ENCODE measurements around the gene PHLDB3.

PHLDB3 gene

DNA sequence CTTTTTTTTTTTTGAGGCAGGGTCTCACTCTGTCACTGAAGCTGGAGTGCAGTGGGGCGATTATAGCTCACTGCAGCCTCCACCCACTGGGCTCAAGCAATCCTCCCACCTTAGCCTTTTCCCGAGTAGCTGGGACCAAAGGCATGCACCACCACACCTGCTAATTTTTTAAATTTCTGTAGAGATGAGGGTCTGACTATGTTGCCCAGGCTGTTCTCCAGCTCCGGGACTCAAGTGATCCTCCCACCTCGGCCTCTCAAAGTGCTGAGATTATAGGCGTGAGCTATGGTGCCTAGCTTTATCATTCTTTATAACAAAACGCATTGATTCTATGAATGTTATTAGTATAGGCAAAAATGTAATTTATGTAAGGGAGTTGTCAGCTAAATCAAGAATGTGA, 21.3 kb downstream of the PHLDB3 start:
- Histone ChIP-seq H3K4me3 (ENCODE audit: low read depth in 1 of 2, low read length in 2 of 2) (no peak overlapping the region), H3K9me3 (ENCODE audit: control insufficient read depth in 1 of 2, low read length in 2 of 2) (no peaks in the 10 kb centered on the region), H3K27me3 (ENCODE audit: control insufficient read depth in 1 of 2, insufficient read depth in 2 of 2, low read length in 2 of 2) (no peaks in the 10 kb centered on the region), H3K4me1 (ENCODE audit: control insufficient read depth in 1 of 2, insufficient read depth in 2 of 2, low read length in 2 of 2) (no peaks in the 10 kb centered on the region), H3K36me3 (ENCODE audit: control insufficient read depth in 1 of 2, insufficient read depth in 2 of 2, low read length in 2 of 2) (peaks cover 6 to 9% of the 10 kb centered on the region in 2 donors), H3K9ac (ENCODE audit: low read depth in 1 of 2, low read length in 2 of 2) (no peak overlapping the region), H3K27ac (ENCODE audit: low read depth, low read length) (no peak overlapping the region)

DNA sequence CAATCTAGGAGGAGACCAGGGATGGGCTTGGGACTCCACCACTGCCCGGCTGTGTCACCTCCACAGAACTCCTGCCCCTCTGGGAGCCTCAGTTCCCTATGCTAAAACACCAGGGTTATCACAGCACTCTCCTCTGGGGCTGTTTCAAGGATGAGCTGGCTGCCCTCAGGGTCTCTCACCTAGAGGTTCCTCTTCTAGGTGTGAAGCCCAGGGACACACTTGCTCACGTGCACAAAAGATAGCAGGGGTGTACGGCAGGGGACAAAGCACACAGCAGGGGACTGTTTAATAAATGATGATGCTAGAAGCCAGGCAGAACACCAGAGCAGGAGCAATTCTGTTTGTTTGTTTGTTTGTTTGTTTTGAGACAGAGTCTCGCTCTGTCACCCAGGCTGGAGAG, 22.4 kb downstream of the PHLDB3 start:
- H3K9ac ChIP-seq (ENCODE audit: low read depth in 1 of 2, low read length in 2 of 2), result no peak overlapping the region
- H3K4me1 ChIP-seq (ENCODE audit: control insufficient read depth in 1 of 2, insufficient read depth in 2 of 2, low read length in 2 of 2), result no peaks in the 10 kb centered on the region
- no peak overlapping the region for H3K4me3 ChIP-seq (ENCODE audit: low read depth in 1 of 2, low read length in 2 of 2)
- no peaks in the 10 kb centered on the region for H3K9me3 ChIP-seq (ENCODE audit: control insufficient read depth in 1 of 2, low read length in 2 of 2)
- no peaks in the 10 kb centered on the region for H3K27me3 ChIP-seq (ENCODE audit: control insufficient read depth in 1 of 2, insufficient read depth in 2 of 2, low read length in 2 of 2)
- H3K27ac ChIP-seq (ENCODE audit: low read depth, low read length), result no peak overlapping the region
- peaks cover 6 to 9% of the 10 kb centered on the region in 2 donors for H3K36me3 ChIP-seq (ENCODE audit: control insufficient read depth in 1 of 2, insufficient read depth in 2 of 2, low read length in 2 of 2)

DNA sequence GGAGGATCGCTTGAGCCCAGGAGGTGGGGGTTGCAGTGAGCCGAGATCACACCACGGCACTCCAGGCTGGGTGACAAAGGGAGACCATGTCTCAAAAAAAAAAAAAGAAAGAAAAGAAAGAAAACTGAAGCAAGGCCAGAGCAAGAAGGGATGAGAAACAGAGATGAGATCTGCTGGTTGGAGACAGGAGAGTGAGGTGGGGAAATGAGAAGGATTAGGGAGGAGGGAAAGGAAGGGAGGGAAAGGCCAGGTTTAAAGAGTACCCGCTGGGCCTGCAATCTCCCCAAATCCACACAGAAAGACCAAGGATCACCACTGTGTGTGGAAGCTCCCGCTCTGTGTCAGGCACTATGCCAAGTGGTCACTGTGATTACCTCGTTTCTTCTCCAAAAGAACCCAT, 22.8 kb downstream of the PHLDB3 start:
- Histone ChIP-seq H3K9ac (ENCODE audit: low read depth in 1 of 2, low read length in 2 of 2) (no peak overlapping the region), H3K4me3 (ENCODE audit: low read depth in 1 of 2, low read length in 2 of 2) (no peak overlapping the region), H3K27me3 (ENCODE audit: control insufficient read depth in 1 of 2, insufficient read depth in 2 of 2, low read length in 2 of 2) (no peaks in the 10 kb centered on the region), H3K27ac (ENCODE audit: low read depth, low read length) (no peak overlapping the region), H3K36me3 (ENCODE audit: control insufficient read depth in 1 of 2, insufficient read depth in 2 of 2, low read length in 2 of 2) (peaks cover 6 to 9% of the 10 kb centered on the region in 2 donors), H3K9me3 (ENCODE audit: control insufficient read depth in 1 of 2, low read length in 2 of 2) (no peaks in the 10 kb centered on the region), H3K4me1 (ENCODE audit: control insufficient read depth in 1 of 2, insufficient read depth in 2 of 2, low read length in 2 of 2) (no peaks in the 10 kb centered on the region)

DNA sequence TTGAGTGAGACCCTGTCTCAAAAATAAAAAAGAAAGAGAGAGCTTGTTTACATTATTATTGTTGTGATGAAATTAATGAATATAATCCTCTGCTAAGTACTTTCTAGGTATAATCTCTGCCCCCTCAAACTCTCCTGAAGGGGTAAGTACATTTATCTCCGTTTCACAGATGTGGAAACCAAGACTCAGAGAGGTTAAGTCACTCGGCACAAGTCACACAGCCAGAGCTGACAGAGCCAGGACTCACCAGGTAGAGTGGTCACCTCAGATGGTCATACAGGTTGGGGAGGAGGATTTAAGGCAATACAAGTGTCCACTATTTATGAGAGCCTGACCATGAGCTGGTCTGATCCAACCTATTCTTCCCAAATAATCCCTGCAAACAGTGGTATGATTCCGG, 24.0 kb downstream of the PHLDB3 start:
- H3K27me3 ChIP-seq (ENCODE audit: control insufficient read depth in 1 of 2, insufficient read depth in 2 of 2, low read length in 2 of 2), result no peaks in the 10 kb centered on the region
- no peaks in the 10 kb centered on the region for H3K4me1 ChIP-seq (ENCODE audit: control insufficient read depth in 1 of 2, insufficient read depth in 2 of 2, low read length in 2 of 2)
- H3K4me3 ChIP-seq (ENCODE audit: low read depth in 1 of 2, low read length in 2 of 2), result no peak overlapping the region
- H3K9ac ChIP-seq (ENCODE audit: low read depth in 1 of 2, low read length in 2 of 2), result no peak overlapping the region
- no peaks in the 10 kb centered on the region for H3K9me3 ChIP-seq (ENCODE audit: control insufficient read depth in 1 of 2, low read length in 2 of 2)
- peaks cover 6 to 9% of the 10 kb centered on the region in 2 donors for H3K36me3 ChIP-seq (ENCODE audit: control insufficient read depth in 1 of 2, insufficient read depth in 2 of 2, low read length in 2 of 2)
- no peak overlapping the region for H3K27ac ChIP-seq (ENCODE audit: low read depth, low read length)

DNA sequence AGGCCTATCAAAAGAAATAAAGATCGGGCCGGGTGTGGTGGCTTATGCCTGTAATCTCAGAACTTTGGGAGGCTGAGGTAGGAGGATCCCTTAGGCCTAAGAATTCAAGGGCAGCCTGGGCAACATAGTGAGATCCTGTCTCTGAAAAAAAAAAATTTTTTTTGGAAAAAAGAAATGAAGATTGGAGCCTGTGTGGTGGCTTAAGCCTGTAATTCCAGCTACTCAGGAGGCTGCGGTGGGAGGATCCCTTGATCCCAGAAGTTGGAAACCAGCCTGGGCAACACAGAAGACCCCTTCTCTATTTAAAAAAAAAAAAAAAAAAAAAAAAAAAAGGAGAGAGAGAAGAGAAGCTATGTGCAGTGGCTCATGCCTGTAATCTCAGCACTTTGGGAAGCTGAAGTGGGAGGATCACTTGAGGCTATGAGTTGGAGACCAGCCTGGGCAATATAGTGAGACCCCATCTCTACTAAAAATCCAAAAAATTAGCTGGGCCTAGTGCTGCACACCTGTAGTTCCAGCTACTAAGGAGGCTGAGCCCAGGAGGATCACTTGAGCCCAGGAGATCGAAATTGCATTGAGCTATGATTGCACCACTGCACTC, 24.5 kb downstream of the PHLDB3 start:
- Histone ChIP-seq H3K36me3 (ENCODE audit: control insufficient read depth in 1 of 2, insufficient read depth in 2 of 2, low read length in 2 of 2) (peaks cover 6 to 9% of the 10 kb centered on the region in 2 donors), H3K27ac (ENCODE audit: low read depth, low read length) (no peak overlapping the region), H3K9ac (ENCODE audit: low read depth in 1 of 2, low read length in 2 of 2) (no peak overlapping the region), H3K4me1 (ENCODE audit: control insufficient read depth in 1 of 2, insufficient read depth in 2 of 2, low read length in 2 of 2) (no peaks in the 10 kb centered on the region), H3K27me3 (ENCODE audit: control insufficient read depth in 1 of 2, insufficient read depth in 2 of 2, low read length in 2 of 2) (no peaks in the 10 kb centered on the region), H3K4me3 (ENCODE audit: low read depth in 1 of 2, low read length in 2 of 2) (no peak overlapping the region), H3K9me3 (ENCODE audit: control insufficient read depth in 1 of 2, low read length in 2 of 2) (no peaks in the 10 kb centered on the region)

DNA sequence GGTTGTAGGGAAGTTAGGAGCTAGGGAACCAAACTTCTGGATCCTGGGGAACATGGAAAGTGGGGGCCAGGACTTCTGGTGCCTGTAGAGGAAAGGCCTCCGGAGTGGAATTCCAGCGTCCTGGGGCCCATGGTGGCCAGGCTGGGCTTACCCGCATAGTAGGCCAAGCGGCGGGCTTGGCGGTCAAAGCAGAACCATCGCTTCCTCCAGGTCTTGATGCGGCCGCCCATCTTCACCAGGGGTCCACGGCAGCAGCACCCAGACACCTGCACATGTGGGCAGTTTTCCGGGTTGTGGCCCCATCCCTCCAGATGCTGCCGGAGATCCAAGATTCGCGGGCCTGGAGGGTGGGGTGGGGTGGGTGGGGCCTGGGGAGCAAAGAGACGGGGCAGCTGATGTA, 25.3 kb downstream of the PHLDB3 start:
- Histone ChIP-seq H3K27me3 (ENCODE audit: control insufficient read depth in 1 of 2, insufficient read depth in 2 of 2, low read length in 2 of 2) (no peaks in the 10 kb centered on the region), H3K4me3 (ENCODE audit: low read depth in 1 of 2, low read length in 2 of 2) (no peak overlapping the region), H3K27ac (ENCODE audit: low read depth, low read length) (no peak overlapping the region), H3K4me1 (ENCODE audit: control insufficient read depth in 1 of 2, insufficient read depth in 2 of 2, low read length in 2 of 2) (peaks cover 0 to 4% of the 10 kb centered on the region in 2 donors), H3K9me3 (ENCODE audit: control insufficient read depth in 1 of 2, low read length in 2 of 2) (no peaks in the 10 kb centered on the region), H3K9ac (ENCODE audit: low read depth in 1 of 2, low read length in 2 of 2) (no peak overlapping the region), H3K36me3 (ENCODE audit: control insufficient read depth in 1 of 2, insufficient read depth in 2 of 2, low read length in 2 of 2) (peaks cover 6 to 9% of the 10 kb centered on the region in 2 donors)

DNA sequence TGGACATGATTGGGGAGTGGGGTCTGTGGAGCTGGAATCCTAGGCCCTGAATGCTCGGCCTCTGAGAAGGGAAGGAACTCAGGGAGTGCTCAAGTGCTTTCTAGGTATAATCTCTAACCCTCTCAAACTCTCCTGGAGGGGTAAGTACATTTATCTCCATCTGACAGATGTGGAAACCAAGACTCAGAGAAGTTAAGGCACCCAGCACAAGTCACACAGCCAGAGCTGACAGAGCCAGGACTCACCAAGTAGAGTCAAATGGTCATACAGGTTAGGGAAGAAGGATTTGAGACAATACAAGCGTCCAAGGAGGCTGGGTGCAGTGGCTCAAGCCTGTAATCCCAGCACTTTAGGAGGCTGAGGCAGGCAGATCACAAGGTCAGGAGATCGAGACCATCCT, 26.2 kb downstream of the PHLDB3 start:
- H3K4me3 ChIP-seq (ENCODE audit: low read depth in 1 of 2, low read length in 2 of 2), result no peak overlapping the region
- H3K36me3 ChIP-seq (ENCODE audit: control insufficient read depth in 1 of 2, insufficient read depth in 2 of 2, low read length in 2 of 2), result peaks cover 4 to 6% of the 10 kb centered on the region in 2 donors
- H3K9me3 ChIP-seq (ENCODE audit: control insufficient read depth in 1 of 2, low read length in 2 of 2), result no peaks in the 10 kb centered on the region
- H3K27me3 ChIP-seq (ENCODE audit: control insufficient read depth in 1 of 2, insufficient read depth in 2 of 2, low read length in 2 of 2), result no peaks in the 10 kb centered on the region
- H3K4me1 ChIP-seq (ENCODE audit: control insufficient read depth in 1 of 2, insufficient read depth in 2 of 2, low read length in 2 of 2), result peaks cover 0 to 4% of the 10 kb centered on the region in 2 donors
- H3K9ac ChIP-seq (ENCODE audit: low read depth in 1 of 2, low read length in 2 of 2), result no peak overlapping the region
- no peak overlapping the region for H3K27ac ChIP-seq (ENCODE audit: low read depth, low read length)

DNA sequence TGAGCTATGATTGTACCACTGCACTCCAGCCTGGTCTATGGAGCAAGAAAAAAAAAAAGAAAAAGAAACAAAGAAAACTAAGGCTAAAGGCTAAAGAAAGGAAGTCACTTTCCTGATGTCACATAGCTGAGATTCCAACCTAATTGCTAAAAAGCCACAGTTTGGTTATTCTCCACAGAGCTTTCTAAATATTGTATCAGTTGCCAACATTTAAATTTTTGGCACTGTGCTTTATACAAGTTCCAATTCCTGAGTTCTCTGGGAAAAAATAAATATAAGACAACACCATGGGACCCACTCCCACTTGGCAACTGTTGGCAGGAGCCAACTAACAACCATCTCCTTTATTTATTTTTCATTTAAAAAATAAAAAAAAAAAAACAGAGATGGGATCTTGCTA, 27.9 kb downstream of the PHLDB3 start:
- Histone ChIP-seq H3K36me3 (ENCODE audit: control insufficient read depth in 1 of 2, insufficient read depth in 2 of 2, low read length in 2 of 2) (peaks cover 4 to 6% of the 10 kb centered on the region in 2 donors), H3K27me3 (ENCODE audit: control insufficient read depth in 1 of 2, insufficient read depth in 2 of 2, low read length in 2 of 2) (no peaks in the 10 kb centered on the region), H3K4me1 (ENCODE audit: control insufficient read depth in 1 of 2, insufficient read depth in 2 of 2, low read length in 2 of 2) (peaks cover 0 to 4% of the 10 kb centered on the region in 2 donors), H3K4me3 (ENCODE audit: low read depth in 1 of 2, low read length in 2 of 2) (no peak overlapping the region), H3K9ac (ENCODE audit: low read depth in 1 of 2, low read length in 2 of 2) (no peak overlapping the region), H3K27ac (ENCODE audit: low read depth, low read length) (no peak overlapping the region), H3K9me3 (ENCODE audit: control insufficient read depth in 1 of 2, low read length in 2 of 2) (no peaks in the 10 kb centered on the region)

DNA sequence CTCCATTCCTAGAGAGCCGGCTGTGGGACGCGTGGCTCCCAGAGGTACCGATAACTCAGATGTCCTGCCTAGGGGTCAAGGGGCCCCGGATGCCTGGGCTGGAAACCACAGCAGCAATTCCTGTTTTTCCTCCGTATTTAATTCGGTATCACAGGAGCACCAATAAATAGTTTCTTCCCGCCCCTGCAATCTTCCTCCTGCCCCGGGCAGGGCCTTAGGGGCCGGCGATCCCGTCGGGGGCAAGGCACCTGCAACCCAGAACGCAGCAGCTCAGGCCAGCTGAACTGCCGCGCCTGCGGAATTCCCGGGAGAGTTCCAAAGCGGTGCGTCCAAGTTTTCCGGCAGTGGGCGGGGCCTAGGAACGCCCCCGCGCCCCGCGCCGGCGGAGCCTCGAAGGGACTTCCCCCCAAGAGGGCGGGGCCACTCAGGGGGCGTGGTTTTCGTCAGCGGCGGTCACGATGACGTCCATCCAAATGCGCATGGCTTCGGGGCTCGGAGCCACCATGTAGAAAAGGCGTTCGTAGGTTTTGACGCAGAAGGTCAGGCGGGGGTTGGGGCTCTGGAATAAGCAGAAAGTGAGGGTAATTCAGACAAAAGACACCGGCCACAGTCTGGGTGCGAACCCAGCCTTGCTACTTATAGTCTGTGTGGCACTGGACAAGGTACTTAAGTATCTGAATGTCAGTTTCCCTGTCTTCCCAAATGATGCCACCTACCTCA, 29.4 kb downstream of the PHLDB3 start:
- Histone ChIP-seq H3K36me3 (ENCODE audit: control insufficient read depth in 1 of 2, insufficient read depth in 2 of 2, low read length in 2 of 2) (no peaks in the 10 kb centered on the region), H3K4me3 (ENCODE audit: low read depth in 1 of 2, low read length in 2 of 2) (peak overlapping the region; percentile 61 to 67), H3K4me1 (ENCODE audit: control insufficient read depth in 1 of 2, insufficient read depth in 2 of 2, low read length in 2 of 2) (peaks cover 0 to 4% of the 10 kb centered on the region in 2 donors), H3K27ac (ENCODE audit: low read depth, low read length) (no peak overlapping the region), H3K27me3 (ENCODE audit: control insufficient read depth in 1 of 2, insufficient read depth in 2 of 2, low read length in 2 of 2) (no peaks in the 10 kb centered on the region), H3K9ac (ENCODE audit: low read depth in 1 of 2, low read length in 2 of 2) (peak overlapping the region; percentile 41 to 71), H3K9me3 (ENCODE audit: control insufficient read depth in 1 of 2, low read length in 2 of 2) (no peaks in the 10 kb centered on the region)

DNA sequence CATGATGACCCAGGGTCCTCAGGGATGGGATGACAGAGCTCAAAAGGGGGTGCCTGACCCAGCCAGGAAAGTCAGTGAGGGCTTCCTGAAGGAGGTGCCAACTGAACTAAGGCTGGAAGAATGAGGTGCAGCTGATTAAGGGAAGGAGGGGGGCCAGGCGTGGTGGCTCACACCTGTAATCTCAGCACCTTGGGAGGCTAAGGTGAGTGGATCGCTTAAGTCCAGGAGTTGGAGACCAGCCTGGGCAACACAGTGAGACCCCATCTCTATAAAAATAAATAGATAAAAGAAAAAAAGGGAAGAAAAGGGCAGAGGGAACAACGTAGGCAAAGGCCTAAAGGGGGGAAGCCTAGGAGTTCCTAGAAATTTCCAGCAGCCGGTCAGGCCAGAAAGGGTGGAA, 30.1 kb downstream of the PHLDB3 start:
- Histone ChIP-seq H3K9ac (ENCODE audit: low read depth in 1 of 2, low read length in 2 of 2) (peak overlapping the region; percentile 41 to 71), H3K36me3 (ENCODE audit: control insufficient read depth in 1 of 2, insufficient read depth in 2 of 2, low read length in 2 of 2) (no peaks in the 10 kb centered on the region), H3K9me3 (ENCODE audit: control insufficient read depth in 1 of 2, low read length in 2 of 2) (no peaks in the 10 kb centered on the region), H3K4me3 (ENCODE audit: low read depth in 1 of 2, low read length in 2 of 2) (peak overlapping the region in 1 of 2 donors; percentile 63), H3K4me1 (ENCODE audit: control insufficient read depth in 1 of 2, insufficient read depth in 2 of 2, low read length in 2 of 2) (peaks cover 0 to 4% of the 10 kb centered on the region in 2 donors), H3K27me3 (ENCODE audit: control insufficient read depth in 1 of 2, insufficient read depth in 2 of 2, low read length in 2 of 2) (no peaks in the 10 kb centered on the region), H3K27ac (ENCODE audit: low read depth, low read length) (no peak overlapping the region)
